ENCODE measurements around the gene UBE2J2. TPM values are rescaled to one million over a fixed set of nuclear protein-coding genes. Genes with fewer than 3 reads are reported as not detected.

Gene UBE2J2
- polyA plus RNA-seq, 2 of the 4 experiments (the other 2 are of a cell fraction): 21.2 to 36.2 TPM

DNA sequence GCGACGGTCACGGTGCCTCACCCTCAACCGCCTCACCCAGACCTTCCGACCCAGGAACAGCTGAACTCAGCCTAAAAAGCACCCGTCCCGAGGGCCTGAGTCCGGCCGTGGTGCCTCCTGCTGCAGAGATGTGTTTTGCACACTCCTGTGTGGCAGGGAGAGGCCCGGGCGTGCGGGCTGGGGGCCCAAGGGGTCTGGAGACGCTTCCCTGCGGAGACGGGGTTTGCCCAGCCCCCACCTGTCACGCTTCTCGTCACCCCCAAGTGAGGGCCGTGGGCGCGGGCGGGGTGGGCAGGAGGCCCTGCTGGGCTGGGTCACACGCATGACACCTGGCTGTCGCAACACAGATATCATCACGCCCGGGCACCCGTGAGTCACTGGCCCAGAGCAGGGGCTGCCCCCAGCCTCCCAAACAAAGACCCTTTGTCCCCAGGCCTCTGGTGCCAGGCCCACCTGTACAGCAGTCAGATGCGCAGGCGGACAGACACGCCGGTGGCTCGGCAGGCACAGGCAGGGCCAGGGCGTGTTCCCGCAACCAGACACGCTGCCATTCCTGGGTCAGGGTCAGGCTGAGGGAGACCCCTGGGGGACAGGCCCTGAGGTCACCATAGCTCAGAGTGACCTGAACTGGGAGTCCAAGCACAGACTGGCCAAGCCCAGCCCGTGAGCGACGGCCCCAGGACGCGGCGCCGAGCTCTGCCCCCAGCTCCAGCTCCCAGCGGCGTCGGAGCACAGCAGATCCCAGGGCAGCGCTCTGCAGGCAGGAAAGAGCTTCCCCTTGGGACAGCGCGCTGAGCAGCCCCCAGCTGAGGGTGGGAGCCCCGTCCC, 35.6 kb downstream of the UBE2J2 start:
- DNase-seq (ENCODE audit: low read depth in 1 of 2, low spot score in 1 of 2) (no peak), ATAC-seq (peak in 1 of 2 experiments; percentile 13; a peak in 3 of 6 replicates), FAIRE-seq (no peak)
- no peak overlapping the region for H3K4me2 ChIP-seq
- peak overlapping the region in 1 of 2 experiments; percentile 55; a peak in 1 of 6 replicates for H3K27ac ChIP-seq
- WGBS (ENCODE audit: missing lambda C conversion rate): 75% methylated on average over 13 of the region's 48 CpGs
- ChIA-PET CTCF (interaction anchor here (0.6 to 9.4 kb wide), 4 partner anchors 12 to 116 kb away, joined by 3 to 46 read pairs (median 3); no protein-coding TSS in a partner anchor), POLR2A (interaction anchor here (0.9 kb wide), 1 partner anchor 23 kb away, joined by 4 read pairs; no protein-coding TSS in a partner anchor)
- no peak for TF ChIP-seq POLR2AphosphoS2 (conservative IDR thresholded peaks at IDR 0.05; ENCODE audit: low read length)
- 0 out of 2 replicates have a peak, but pooled peaks have one; percentile 2 for TF ChIP-seq POLR2A (IDR thresholded peaks at IDR 0.05; ENCODE audit: low read length)
- TF ChIP-seq, protein P1, sequence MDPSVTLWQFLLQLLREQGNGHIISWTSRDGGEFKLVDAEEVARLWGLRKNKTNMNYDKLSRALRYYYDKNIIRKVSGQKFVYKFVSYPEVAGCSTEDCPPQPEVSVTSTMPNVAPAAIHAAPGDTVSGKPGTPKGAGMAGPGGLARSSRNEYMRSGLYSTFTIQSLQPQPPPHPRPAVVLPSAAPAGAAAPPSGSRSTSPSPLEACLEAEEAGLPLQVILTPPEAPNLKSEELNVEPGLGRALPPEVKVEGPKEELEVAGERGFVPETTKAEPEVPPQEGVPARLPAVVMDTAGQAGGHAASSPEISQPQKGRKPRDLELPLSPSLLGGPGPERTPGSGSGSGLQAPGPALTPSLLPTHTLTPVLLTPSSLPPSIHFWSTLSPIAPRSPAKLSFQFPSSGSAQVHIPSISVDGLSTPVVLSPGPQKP (IDR thresholded peaks at IDR 0.05; ENCODE audit: low read depth, low read length): no peak
- TF ChIP-seq CEBPB (IDR thresholded peaks at IDR 0.05): no peak
- TF ChIP-seq RFX5 (IDR thresholded peaks at IDR 0.05): no peak
- no peak for TF ChIP-seq CBX8 (IDR thresholded peaks at IDR 0.05)
- no peak overlapping the region for H3K4me3 ChIP-seq
- H3K9me3 ChIP-seq: no peaks in the 10 kb centered on the region
- peaks cover 30% of the 10 kb centered on the region for H3K4me1 ChIP-seq

DNA sequence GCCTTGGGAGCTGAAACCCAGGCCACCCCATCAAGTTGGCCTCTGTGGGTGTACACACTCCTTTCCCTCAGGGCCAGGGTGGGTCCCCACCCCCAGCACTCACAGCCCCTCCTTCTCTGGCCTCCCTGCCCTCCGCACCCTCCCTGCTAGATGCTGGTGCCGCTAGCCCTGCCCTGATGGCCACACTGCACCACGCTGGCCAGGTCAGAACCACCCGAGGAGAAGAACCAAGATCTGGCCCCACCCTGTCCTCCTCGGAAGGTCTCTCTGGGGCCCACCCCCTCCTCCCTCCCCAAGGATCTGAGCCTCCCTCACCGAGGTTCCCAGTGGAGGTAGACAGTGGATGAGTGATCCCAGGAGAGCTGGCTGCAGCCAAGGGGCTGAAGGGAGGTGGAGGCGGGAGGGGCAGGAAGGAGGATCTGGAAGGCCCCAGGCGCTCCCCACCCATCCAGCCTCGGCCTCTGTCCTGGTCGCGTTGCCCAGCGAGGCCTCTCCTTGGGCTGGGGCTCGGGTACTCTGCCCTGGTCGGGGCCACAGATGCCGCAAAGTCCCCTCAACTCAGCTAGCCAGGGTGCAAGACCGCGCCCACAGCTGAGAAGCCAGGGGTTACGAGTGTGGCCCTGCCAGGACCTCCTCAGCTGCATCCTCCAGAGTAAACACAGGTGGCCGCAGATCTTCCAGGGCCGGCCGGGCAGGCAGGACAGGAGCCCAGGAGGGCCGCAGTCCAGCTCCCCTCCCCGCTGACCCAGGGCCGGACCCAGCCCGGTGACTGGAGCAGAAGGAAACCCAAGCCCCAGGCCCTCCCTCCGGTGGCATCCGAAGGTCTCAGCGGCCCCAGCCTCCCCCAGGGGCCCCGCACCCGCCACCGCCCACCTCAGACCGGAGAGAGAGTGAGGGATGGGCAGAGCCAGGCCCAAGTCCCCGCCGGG, 36.4 kb downstream of the UBE2J2 start:
- ChIA-PET POLR2A (interaction anchor here (0.5 kb wide), 1 partner anchor 9 kb away, joined by 4 read pairs; the partner anchor contains the start of gene C1QTNF12), CTCF (interaction anchor here (0.9 to 9.4 kb wide), 3 partner anchors 13 to 253 kb away, joined by 3 to 46 read pairs (median 3); no protein-coding TSS in a partner anchor)
- no peaks in the 10 kb centered on the region for H3K9me3 ChIP-seq
- H3K27ac ChIP-seq: peak overlapping the region in 1 of 2 experiments; percentile 55; a peak in 2 of 6 replicates
- no peak overlapping the region for H3K4me3 ChIP-seq
- ATAC-seq: peak in 1 of 2 experiments; percentile 4; a peak in 3 of 6 replicates
- FAIRE-seq: no peak
- TF ChIP-seq NPAS2 (CRISPR knock-in tag; IDR thresholded peaks at IDR 0.05; ENCODE audit: borderline replicate concordance) (no peak), SREBF2 (IDR thresholded peaks at IDR 0.05) (no peak), ZC3H11A (IDR thresholded peaks at IDR 0.05) (no peak), NFE2L2 (conservative IDR thresholded peaks at IDR 0.05; ENCODE audit: low read length) (no peak), HOXB13 (CRISPR knock-in tag; IDR thresholded peaks at IDR 0.05; ENCODE audit: low read depth) (no peak), HOXA7 (CRISPR knock-in tag; IDR thresholded peaks at IDR 0.05) (no peak), RCOR1 (IDR thresholded peaks at IDR 0.05; ENCODE audit: low read depth, low read length) (no peak), KDM5A (IDR thresholded peaks at IDR 0.05) (no peak), MAX (IDR thresholded peaks at IDR 0.05) (no peak), FOSL2 (IDR thresholded peaks at IDR 0.05) (no peak), FOSL2 (CRISPR knock-in tag; IDR thresholded peaks at IDR 0.05) (no peak)
- TF ChIP-seq, protein P2, sequence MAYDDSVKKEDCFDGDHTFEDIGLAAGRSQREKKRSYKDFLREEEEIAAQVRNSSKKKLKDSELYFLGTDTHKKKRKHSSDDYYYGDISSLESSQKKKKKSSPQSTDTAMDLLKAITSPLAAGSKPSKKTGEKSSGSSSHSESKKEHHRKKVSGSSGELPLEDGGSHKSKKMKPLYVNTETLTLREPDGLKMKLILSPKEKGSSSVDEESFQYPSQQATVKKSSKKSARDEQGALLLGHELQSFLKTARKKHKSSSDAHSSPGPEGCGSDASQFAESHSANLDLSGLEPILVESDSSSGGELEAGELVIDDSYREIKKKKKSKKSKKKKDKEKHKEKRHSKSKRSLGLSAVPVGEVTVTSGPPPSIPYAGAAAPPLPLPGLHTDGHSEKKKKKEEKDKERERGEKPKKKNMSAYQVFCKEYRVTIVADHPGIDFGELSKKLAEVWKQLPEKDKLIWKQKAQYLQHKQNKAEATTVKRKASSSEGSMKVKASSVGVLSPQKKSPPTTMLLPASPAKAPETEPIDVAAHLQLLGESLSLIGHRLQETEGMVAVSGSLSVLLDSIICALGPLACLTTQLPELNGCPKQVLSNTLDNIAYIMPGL (CRISPR knock-in tag; IDR thresholded peaks at IDR 0.05; ENCODE audit: borderline replicate concordance): no peak
- WGBS (ENCODE audit: missing lambda C conversion rate): 60% methylated on average over 2 of the region's 34 CpGs
- H3K4me2 ChIP-seq: no peak overlapping the region
- peaks cover 37% of the 10 kb centered on the region for H3K4me1 ChIP-seq
- no peak for DNase-seq (ENCODE audit: low read depth in 1 of 2, low spot score in 1 of 2)
